Measurements from ENCODE around the gene WEE2.

- TF ChIP-seq CTCF (IDR thresholded peaks at IDR 0.05; ENCODE audit: poor library complexity, severe bottlenecking), result no peak
- TF ChIP-seq POLR2AphosphoS5 (IDR thresholded peaks at IDR 0.05), result no peak
- TF ChIP-seq MXI1 (conservative IDR thresholded peaks at IDR 0.05; ENCODE audit: poor library complexity, severe bottlenecking), result no peak
- TF ChIP-seq, protein P1, sequence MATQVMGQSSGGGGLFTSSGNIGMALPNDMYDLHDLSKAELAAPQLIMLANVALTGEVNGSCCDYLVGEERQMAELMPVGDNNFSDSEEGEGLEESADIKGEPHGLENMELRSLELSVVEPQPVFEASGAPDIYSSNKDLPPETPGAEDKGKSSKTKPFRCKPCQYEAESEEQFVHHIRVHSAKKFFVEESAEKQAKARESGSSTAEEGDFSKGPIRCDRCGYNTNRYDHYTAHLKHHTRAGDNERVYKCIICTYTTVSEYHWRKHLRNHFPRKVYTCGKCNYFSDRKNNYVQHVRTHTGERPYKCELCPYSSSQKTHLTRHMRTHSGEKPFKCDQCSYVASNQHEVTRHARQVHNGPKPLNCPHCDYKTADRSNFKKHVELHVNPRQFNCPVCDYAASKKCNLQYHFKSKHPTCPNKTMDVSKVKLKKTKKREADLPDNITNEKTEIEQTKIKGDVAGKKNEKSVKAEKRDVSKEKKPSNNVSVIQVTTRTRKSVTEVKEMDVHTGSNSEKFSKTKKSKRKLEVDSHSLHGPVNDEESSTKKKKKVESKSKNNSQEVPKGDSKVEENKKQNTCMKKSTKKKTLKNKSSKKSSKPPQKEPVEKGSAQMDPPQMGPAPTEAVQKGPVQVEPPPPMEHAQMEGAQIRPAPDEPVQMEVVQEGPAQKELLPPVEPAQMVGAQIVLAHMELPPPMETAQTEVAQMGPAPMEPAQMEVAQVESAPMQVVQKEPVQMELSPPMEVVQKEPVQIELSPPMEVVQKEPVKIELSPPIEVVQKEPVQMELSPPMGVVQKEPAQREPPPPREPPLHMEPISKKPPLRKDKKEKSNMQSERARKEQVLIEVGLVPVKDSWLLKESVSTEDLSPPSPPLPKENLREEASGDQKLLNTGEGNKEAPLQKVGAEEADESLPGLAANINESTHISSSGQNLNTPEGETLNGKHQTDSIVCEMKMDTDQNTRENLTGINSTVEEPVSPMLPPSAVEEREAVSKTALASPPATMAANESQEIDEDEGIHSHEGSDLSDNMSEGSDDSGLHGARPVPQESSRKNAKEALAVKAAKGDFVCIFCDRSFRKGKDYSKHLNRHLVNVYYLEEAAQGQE (IDR thresholded peaks at IDR 0.05; ENCODE audit: borderline replicate concordance), result no peak
- no peak for TF ChIP-seq TAF1 (IDR thresholded peaks at IDR 0.05; ENCODE audit: low read depth)
- no peak for TF ChIP-seq EZH2 (IDR thresholded peaks at IDR 0.05; ENCODE audit: borderline replicate concordance, insufficient read depth, low read length, poor library complexity, severe bottlenecking)
- TF ChIP-seq EP300 (conservative IDR thresholded peaks at IDR 0.05; ENCODE audit: poor library complexity, severe bottlenecking), result no peak
These were observed 15.1 kb upstream of the WEE2 start for GRCh38 chr7:141693082-141693481.
